ENCODE measurements around the gene CDK14. TPM values are rescaled to one million over a fixed set of nuclear protein-coding genes. Genes with fewer than 3 reads are reported as not detected.

The CDK14 gene
- total RNA-seq, 1 donor from 2014 or later, result 6.4 TPM

- H3K4me3 ChIP-seq (ENCODE audit: low read depth, low read length), result no peak overlapping the region
- no peak for DNase-seq (ENCODE audit: low read depth)
- no peak for TF ChIP-seq CTCF (conservative IDR thresholded peaks at IDR 0.05; ENCODE audit: low read depth, low read length)
Observed at GRCh38 chr7:90648834-90649233, 52.7 kb downstream of the CDK14 start.

GRCh38 chr7:90654718-90655427, 58.8 kb downstream of the CDK14 start:
- TF ChIP-seq CTCF (conservative IDR thresholded peaks at IDR 0.05; ENCODE audit: low read depth, low read length), result no peak
- no peak overlapping the region for H3K4me3 ChIP-seq (ENCODE audit: low read depth, low read length)
- DNase-seq (ENCODE audit: low read depth), result no peak

- DNase-seq (ENCODE audit: low read depth), result no peak
- no peak overlapping the region for H3K4me3 ChIP-seq (ENCODE audit: low read depth, low read length)
- TF ChIP-seq CTCF (conservative IDR thresholded peaks at IDR 0.05; ENCODE audit: low read depth, low read length), result no peak
Observed at GRCh38 chr7:90655566-90655965, 59.4 kb downstream of the CDK14 start.

- no peak for DNase-seq (ENCODE audit: low read depth)
- TF ChIP-seq CTCF (conservative IDR thresholded peaks at IDR 0.05; ENCODE audit: low read depth, low read length), result no peak
- H3K4me3 ChIP-seq (ENCODE audit: low read depth, low read length), result no peak overlapping the region
Observed at GRCh38 chr7:90657481-90657880, 61.4 kb downstream of the CDK14 start.

- no peak for DNase-seq (ENCODE audit: low read depth)
- TF ChIP-seq CTCF (conservative IDR thresholded peaks at IDR 0.05; ENCODE audit: low read depth, low read length), result no peak
- H3K4me3 ChIP-seq (ENCODE audit: low read depth, low read length), result no peak overlapping the region
Observed at GRCh38 chr7:90660100-90660499, 64.0 kb downstream of the CDK14 start.

- H3K4me3 ChIP-seq (ENCODE audit: low read depth, low read length), result no peak overlapping the region
- DNase-seq (ENCODE audit: low read depth), result no peak
- no peak for TF ChIP-seq CTCF (conservative IDR thresholded peaks at IDR 0.05; ENCODE audit: low read depth, low read length)
Observed at GRCh38 chr7:90660819-90661218, 64.7 kb downstream of the CDK14 start.
